HG03196 (cell line): ENCODE data around the gene UBFD1.
"Not testable (repeated sequence)": the region's sequence is repeated elsewhere in the genome, so short reads cannot be mapped to it uniquely, and the experiment has no call there.

ENCODE experiments used
- ATAC-seq: cut with Tn5 transposase; IDR thresholded peaks from one replicate; pipeline ENCODE4 v1.9.1; 2021; ENCODE audit not compliant: unreplicated experiment

The UBFD1 gene

DNA sequence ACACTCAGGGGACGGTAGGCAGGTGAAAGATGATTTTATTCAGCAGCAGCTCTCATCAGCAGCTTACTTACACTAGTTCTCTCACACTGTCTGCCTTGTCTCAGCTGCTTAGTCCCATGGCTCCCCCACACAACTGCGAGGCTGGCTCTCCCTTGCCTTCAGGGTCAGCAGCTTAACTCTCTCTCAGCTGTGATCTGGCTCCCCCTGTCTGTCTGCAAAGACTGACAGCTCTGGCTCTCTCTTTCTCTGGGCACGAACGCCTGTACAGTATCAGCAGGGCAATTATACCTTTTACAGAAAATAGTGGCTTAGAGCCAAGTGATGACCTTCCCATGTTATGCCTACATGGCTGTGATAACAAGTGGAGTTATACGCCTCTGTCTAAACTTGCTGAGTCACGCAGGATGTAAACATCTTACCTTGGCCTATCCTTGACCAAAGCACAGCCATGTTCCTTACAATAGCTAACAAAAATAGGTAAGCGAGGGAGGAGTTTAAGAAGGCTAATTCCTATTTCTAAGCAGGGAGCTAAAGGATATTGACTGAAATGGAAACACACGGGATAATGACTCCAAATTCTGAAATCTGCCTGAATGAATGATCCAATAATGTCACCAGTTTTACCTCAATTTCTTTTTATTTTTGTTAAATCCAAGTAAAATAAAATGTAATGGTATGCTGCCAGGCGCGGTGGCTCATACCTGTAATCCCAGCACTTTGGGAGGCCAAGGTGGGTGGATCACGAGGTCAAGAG is 39.7 kb downstream of the UBFD1 start:
- ATAC-seq = no peak

DNA sequence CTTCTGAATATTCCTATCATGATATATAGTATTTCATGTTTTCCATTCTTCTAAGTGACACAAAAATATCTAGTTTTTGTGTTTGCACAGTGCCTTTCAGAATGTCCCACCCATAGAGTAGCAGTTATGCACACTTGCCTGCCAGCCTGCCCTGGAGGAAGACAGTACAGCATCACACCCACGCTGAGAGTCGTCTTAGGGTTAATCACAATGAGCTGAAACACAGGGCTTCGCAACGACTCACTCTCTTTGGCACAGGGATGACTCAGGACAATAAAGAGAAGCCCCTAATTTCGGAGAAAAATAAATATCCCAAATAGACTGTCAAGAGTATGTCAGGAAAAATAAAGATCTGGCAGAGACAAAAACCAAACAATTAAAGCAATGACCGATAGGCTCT is 50.2 kb downstream of the UBFD1 start:
- no peak for ATAC-seq

GRCh38 chr16:23608194-23608593 is 50.7 kb downstream of the UBFD1 start:
- ATAC-seq = no peak

DNA sequence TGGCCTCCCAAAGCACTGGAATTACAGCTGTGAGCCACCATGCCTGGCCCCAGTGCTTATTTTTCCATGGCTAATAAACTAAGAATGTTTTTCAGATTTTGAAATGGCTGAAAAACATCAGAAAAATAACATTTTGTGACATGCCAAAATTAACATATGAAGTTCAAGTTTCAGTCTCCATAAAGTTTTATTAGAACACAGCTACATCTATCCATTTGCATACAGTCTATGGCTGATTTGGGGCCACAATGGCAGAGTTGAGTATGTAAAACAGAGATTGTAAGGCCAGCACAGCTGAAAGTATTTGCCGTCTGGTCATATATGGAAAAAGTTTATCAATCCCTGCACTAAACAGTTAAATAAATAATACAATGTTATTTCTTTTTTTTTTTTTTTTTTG is 52.4 kb downstream of the UBFD1 start:
- no peak for ATAC-seq

DNA sequence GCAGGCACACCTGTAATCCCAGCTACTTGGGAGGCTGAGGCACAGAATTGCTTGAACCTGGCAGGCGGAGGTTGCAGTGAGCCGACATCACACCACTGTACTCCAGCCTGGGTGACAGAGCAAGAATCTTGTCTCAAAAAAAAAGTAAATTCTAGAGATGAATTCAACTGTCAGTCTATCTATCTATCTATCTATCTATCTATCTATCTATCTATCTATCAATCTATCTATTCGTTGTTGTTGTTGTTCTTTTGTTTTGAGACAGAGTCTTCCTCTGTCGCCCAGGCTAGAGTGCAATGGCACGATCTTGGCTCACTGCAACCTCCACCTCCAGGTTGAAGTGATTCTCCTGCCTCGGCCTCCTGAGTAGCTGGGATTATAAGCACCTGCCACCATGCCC is 53.4 kb downstream of the UBFD1 start:
- not testable (repeated sequence) for ATAC-seq

- ATAC-seq = no peak
These were observed 54.4 kb downstream of the UBFD1 start for GRCh38 chr16:23611936-23612335.

DNA sequence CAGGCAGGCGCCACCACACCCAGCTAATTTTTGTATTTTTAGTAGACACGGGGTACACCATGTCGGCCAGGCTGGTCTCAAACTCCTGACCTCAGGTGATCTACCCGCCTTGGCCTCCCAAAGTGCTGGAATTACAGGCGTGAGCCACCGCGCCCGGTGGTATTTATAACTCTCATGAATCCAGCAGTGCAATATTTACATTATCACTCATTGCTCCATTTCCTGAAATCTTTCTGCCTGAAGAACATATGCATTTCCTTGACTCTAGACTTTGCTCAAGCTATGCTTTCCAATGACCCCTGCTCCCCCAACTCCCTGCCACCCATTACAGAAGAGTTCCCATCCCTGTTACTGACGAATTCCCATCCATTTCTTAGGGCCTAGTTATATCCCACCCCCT is 58.3 kb downstream of the UBFD1 start:
- no peak for ATAC-seq
